ENCODE data around the gene SLC6A5.

The SLC6A5 gene

GRCh38 chr11:20604295-20604803 is 4.9 kb downstream of the SLC6A5 start:
- no peak overlapping the region for H3K4me3 ChIP-seq (ENCODE audit: low read depth in 1 of 2, low read length in 2 of 2)
- no peak overlapping the region for H2AFZ ChIP-seq (ENCODE audit: low read depth, low read length)
- no peak for ATAC-seq (ENCODE audit: insufficient read depth, low read depth)
- H3K36me3 ChIP-seq (ENCODE audit: insufficient read depth, low read length), result no peaks in the 10 kb centered on the region
- no peaks in the 10 kb centered on the region for H3K4me1 ChIP-seq (ENCODE audit: insufficient read depth, low read length)
- H4K20me1 ChIP-seq (ENCODE audit: insufficient read depth, low read length), result no peaks in the 10 kb centered on the region
- H3K4me2 ChIP-seq (ENCODE audit: insufficient read depth, low read length), result no peak overlapping the region
- TF ChIP-seq CTCF (IDR thresholded peaks at IDR 0.05; ENCODE audit: borderline replicate concordance, extremely low read depth, low read length, poor library complexity, severe bottlenecking), result no peak
- no peak for TF ChIP-seq EZH2 (IDR thresholded peaks at IDR 0.05; ENCODE audit: borderline replicate concordance, low read depth, low read length, severe bottlenecking)
- H3K27me3 ChIP-seq (ENCODE audit: insufficient read depth, low read length, poor library complexity), result no peaks in the 10 kb centered on the region
- no peak for DNase-seq
- H3K27ac ChIP-seq (ENCODE audit: low read length), result no peak overlapping the region
- no peaks in the 10 kb centered on the region for H3K79me2 ChIP-seq (ENCODE audit: insufficient read depth, low read length)
- H3K9me3 ChIP-seq (ENCODE audit: insufficient read depth, low read length, severe bottlenecking), result no peaks in the 10 kb centered on the region
- H3K9ac ChIP-seq (ENCODE audit: low read depth, low read length), result no peak overlapping the region

GRCh38 chr11:20604864-20605601 is 5.6 kb downstream of the SLC6A5 start:
- Histone ChIP-seq H3K9me3 (ENCODE audit: insufficient read depth, low read length, severe bottlenecking) (no peaks in the 10 kb centered on the region), H3K36me3 (ENCODE audit: insufficient read depth, low read length) (no peaks in the 10 kb centered on the region), H3K9ac (ENCODE audit: low read depth, low read length) (no peak overlapping the region), H3K4me2 (ENCODE audit: insufficient read depth, low read length) (no peak overlapping the region), H4K20me1 (ENCODE audit: insufficient read depth, low read length) (no peaks in the 10 kb centered on the region), H3K27ac (ENCODE audit: low read length) (no peak overlapping the region), H3K4me3 (ENCODE audit: low read depth in 1 of 2, low read length in 2 of 2) (no peak overlapping the region), H3K4me1 (ENCODE audit: insufficient read depth, low read length) (no peaks in the 10 kb centered on the region), H3K27me3 (ENCODE audit: insufficient read depth, low read length, poor library complexity) (no peaks in the 10 kb centered on the region), H3K79me2 (ENCODE audit: insufficient read depth, low read length) (no peaks in the 10 kb centered on the region), H2AFZ (ENCODE audit: low read depth, low read length) (no peak overlapping the region)
- no peak for DNase-seq
- no peak for ATAC-seq (ENCODE audit: insufficient read depth, low read depth)
- TF ChIP-seq CTCF (IDR thresholded peaks at IDR 0.05; ENCODE audit: borderline replicate concordance, extremely low read depth, low read length, poor library complexity, severe bottlenecking) (no peak), EZH2 (IDR thresholded peaks at IDR 0.05; ENCODE audit: borderline replicate concordance, low read depth, low read length, severe bottlenecking) (no peak)

GRCh38 chr11:20605602-20606091 is 6.2 kb downstream of the SLC6A5 start:
- Histone ChIP-seq H3K79me2 (ENCODE audit: insufficient read depth, low read length) (no peaks in the 10 kb centered on the region), H3K4me2 (ENCODE audit: insufficient read depth, low read length) (no peak overlapping the region), H3K36me3 (ENCODE audit: insufficient read depth, low read length) (no peaks in the 10 kb centered on the region), H4K20me1 (ENCODE audit: insufficient read depth, low read length) (no peaks in the 10 kb centered on the region), H2AFZ (ENCODE audit: low read depth, low read length) (no peak overlapping the region), H3K4me3 (ENCODE audit: low read depth in 1 of 2, low read length in 2 of 2) (no peak overlapping the region), H3K9me3 (ENCODE audit: insufficient read depth, low read length, severe bottlenecking) (no peaks in the 10 kb centered on the region), H3K9ac (ENCODE audit: low read depth, low read length) (no peak overlapping the region), H3K4me1 (ENCODE audit: insufficient read depth, low read length) (no peaks in the 10 kb centered on the region), H3K27me3 (ENCODE audit: insufficient read depth, low read length, poor library complexity) (no peaks in the 10 kb centered on the region), H3K27ac (ENCODE audit: low read length) (no peak overlapping the region)
- TF ChIP-seq EZH2 (IDR thresholded peaks at IDR 0.05; ENCODE audit: borderline replicate concordance, low read depth, low read length, severe bottlenecking), result no peak
- TF ChIP-seq CTCF (IDR thresholded peaks at IDR 0.05; ENCODE audit: borderline replicate concordance, extremely low read depth, low read length, poor library complexity, severe bottlenecking), result no peak
- DNase-seq, result no peak
- no peak for ATAC-seq (ENCODE audit: insufficient read depth, low read depth)
